SH-SY5Y (cell line): Measurements from ENCODE around the gene VEGFB.

Experiments used
- GATA2 ChIP-seq: IDR thresholded peaks from 2 replicates; pipeline ENCODE4 v1.6.1; 2011; ENCODE audit warnings: mild to moderate bottlenecking, low read depth, low read length
- GATA3 ChIP-seq: IDR thresholded peaks from 2 replicates; pipeline ENCODE4 v1.6.1; 2011; ENCODE audit warnings: low read depth, mild to moderate bottlenecking, low read length, moderate library complexity

DNA sequence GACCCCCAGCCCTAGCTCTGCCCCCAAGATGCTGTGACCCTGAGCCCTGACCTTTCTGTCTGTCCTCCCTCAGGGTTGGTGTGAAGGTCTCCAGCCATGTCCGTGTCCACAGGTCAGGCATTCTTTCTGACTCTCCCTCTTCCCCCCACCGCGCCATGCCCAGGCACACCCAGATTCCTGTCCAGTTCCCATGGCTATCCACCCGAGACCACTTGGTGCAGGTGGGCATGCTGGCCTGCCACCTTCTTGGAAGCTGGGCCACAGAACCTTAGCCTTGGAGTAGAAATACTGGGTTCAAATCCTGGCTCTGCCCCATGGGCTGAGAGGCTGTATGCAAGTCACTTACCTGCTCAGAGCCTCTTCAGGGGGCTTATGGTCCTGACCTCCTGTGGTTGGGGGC is 14.7 kb downstream of the VEGFB start:
- TF ChIP-seq GATA2 (no peak), GATA3 (no peak)
